ENCODE data around the gene TNFRSF13B.

Gene TNFRSF13B

GRCh38 chr17:16971458-16972338 lies at the start of gene TNFRSF13B:
TNFRSF13B (minus strand) TSS chr17:16972118; CDS start chr17:16972075, 43 bp downstream.
- DNase-seq (no peak), ATAC-seq (ENCODE audit: insufficient read depth, low read depth) (no peak)
- Histone ChIP-seq H3K36me3 (ENCODE audit: insufficient read depth, low read length) (no peaks in the 10 kb centered on the region), H3K4me1 (ENCODE audit: insufficient read depth, low read length) (peaks cover 85% of the 10 kb centered on the region), H3K79me2 (ENCODE audit: insufficient read depth, low read length) (no peaks in the 10 kb centered on the region), H3K9ac (ENCODE audit: low read depth, low read length) (peak within 1 kb of the TSS; percentile 66), H3K4me3 (ENCODE audit: low read depth in 1 of 2, low read length in 2 of 2) (no peak within 1 kb of the TSS; a peak in 1 of 4 replicates), H3K9me3 (ENCODE audit: insufficient read depth, low read length, severe bottlenecking) (no peaks in the 10 kb centered on the region), H2AFZ (ENCODE audit: low read depth, low read length) (no peak within 1 kb of the TSS), H3K27ac (ENCODE audit: low read length) (peak within 1 kb of the TSS; percentile 97), H3K4me2 (ENCODE audit: insufficient read depth, low read length) (peak within 1 kb of the TSS; percentile 47), H3K27me3 (ENCODE audit: insufficient read depth, low read length, poor library complexity) (no peaks in the 10 kb centered on the region), H4K20me1 (ENCODE audit: insufficient read depth, low read length) (no peaks in the 10 kb centered on the region)
- TF ChIP-seq EZH2 (IDR thresholded peaks at IDR 0.05; ENCODE audit: borderline replicate concordance, low read depth, low read length, severe bottlenecking) (no peak), CTCF (IDR thresholded peaks at IDR 0.05; ENCODE audit: borderline replicate concordance, extremely low read depth, low read length, poor library complexity, severe bottlenecking) (no peak)

GRCh38 chr17:17021194-17021863 lies 49.4 kb upstream of the TNFRSF13B start:
- H3K27ac ChIP-seq (ENCODE audit: low read length): no peak overlapping the region
- no peaks in the 10 kb centered on the region for H3K9me3 ChIP-seq (ENCODE audit: insufficient read depth, low read length, severe bottlenecking)
- no peaks in the 10 kb centered on the region for H3K79me2 ChIP-seq (ENCODE audit: insufficient read depth, low read length)
- no peak overlapping the region for H3K9ac ChIP-seq (ENCODE audit: low read depth, low read length)
- TF ChIP-seq CTCF (IDR thresholded peaks at IDR 0.05; ENCODE audit: borderline replicate concordance, extremely low read depth, low read length, poor library complexity, severe bottlenecking): no peak
- TF ChIP-seq EZH2 (IDR thresholded peaks at IDR 0.05; ENCODE audit: borderline replicate concordance, low read depth, low read length, severe bottlenecking): no peak
- no peak overlapping the region for H2AFZ ChIP-seq (ENCODE audit: low read depth, low read length)
- no peak for ATAC-seq (ENCODE audit: insufficient read depth, low read depth)
- no peak for DNase-seq
- no peaks in the 10 kb centered on the region for H3K27me3 ChIP-seq (ENCODE audit: insufficient read depth, low read length, poor library complexity)
- H3K4me1 ChIP-seq (ENCODE audit: insufficient read depth, low read length): peaks cover 21% of the 10 kb centered on the region
- no peaks in the 10 kb centered on the region for H4K20me1 ChIP-seq (ENCODE audit: insufficient read depth, low read length)
- H3K4me3 ChIP-seq (ENCODE audit: low read depth in 1 of 2, low read length in 2 of 2): no peak overlapping the region
- H3K36me3 ChIP-seq (ENCODE audit: insufficient read depth, low read length): no peaks in the 10 kb centered on the region
- H3K4me2 ChIP-seq (ENCODE audit: insufficient read depth, low read length): no peak overlapping the region

- ATAC-seq (ENCODE audit: insufficient read depth, low read depth) (no peak), DNase-seq (no peak)
- peaks cover 23% of the 10 kb centered on the region for H3K4me1 ChIP-seq (ENCODE audit: insufficient read depth, low read length)
- no peak overlapping the region for H2AFZ ChIP-seq (ENCODE audit: low read depth, low read length)
- H3K27me3 ChIP-seq (ENCODE audit: insufficient read depth, low read length, poor library complexity): no peaks in the 10 kb centered on the region
- no peak overlapping the region for H3K27ac ChIP-seq (ENCODE audit: low read length)
- no peak for TF ChIP-seq EZH2 (IDR thresholded peaks at IDR 0.05; ENCODE audit: borderline replicate concordance, low read depth, low read length, severe bottlenecking)
- no peak for TF ChIP-seq CTCF (IDR thresholded peaks at IDR 0.05; ENCODE audit: borderline replicate concordance, extremely low read depth, low read length, poor library complexity, severe bottlenecking)
- H4K20me1 ChIP-seq (ENCODE audit: insufficient read depth, low read length): no peaks in the 10 kb centered on the region
- H3K79me2 ChIP-seq (ENCODE audit: insufficient read depth, low read length): no peaks in the 10 kb centered on the region
- no peak overlapping the region for H3K4me2 ChIP-seq (ENCODE audit: insufficient read depth, low read length)
- no peaks in the 10 kb centered on the region for H3K36me3 ChIP-seq (ENCODE audit: insufficient read depth, low read length)
- H3K9me3 ChIP-seq (ENCODE audit: insufficient read depth, low read length, severe bottlenecking): no peaks in the 10 kb centered on the region
- H3K9ac ChIP-seq (ENCODE audit: low read depth, low read length): no peak overlapping the region
- H3K4me3 ChIP-seq (ENCODE audit: low read depth in 1 of 2, low read length in 2 of 2): no peak overlapping the region
Observed at GRCh38 chr17:17020821-17021193, 48.9 kb upstream of the TNFRSF13B start.

All from DND-41 (cell line).